GM10248 (cell line): ENCODE measurements around the gene ZNF502.

Experiments
- CTCF ChIA-PET: fragments of 300-600 bp; sonication (Branson Sonifier 250); formaldehyde crosslinking; extraction: SDS; loops from one replicate; lab custom pipeline; 2021; ENCODE audit warnings: antibody characterized with exemption; lab: Yijun Ruan, JAX
- POLR2A ChIA-PET: fragments of 350-650 bp; sonication (Branson Sonifier 250); formaldehyde crosslinking; extraction: SDS; loops from one replicate; lab custom pipeline; 2020; ENCODE audit warnings: antibody characterized with exemption; lab: Yijun Ruan, JAX
- DNase-seq: peaks from one replicate; pipeline ENCODE4 v3.0.0; 2012; ENCODE audit errors: extremely low spot score
- TF ChIP-seq, protein P1 (sequence below): IDR thresholded peaks from 2 replicates; pipeline ENCODE4 v1.5.1; 2012; ENCODE audit warnings: mild to moderate bottlenecking, low read depth; ENCODE audit errors: extremely low read depth, missing control alignments, control extremely low read depth

The ZNF502 gene

GRCh38 chr3:44764248-44764647 is 51.8 kb downstream of the ZNF502 start:
- TF ChIP-seq, protein P1, sequence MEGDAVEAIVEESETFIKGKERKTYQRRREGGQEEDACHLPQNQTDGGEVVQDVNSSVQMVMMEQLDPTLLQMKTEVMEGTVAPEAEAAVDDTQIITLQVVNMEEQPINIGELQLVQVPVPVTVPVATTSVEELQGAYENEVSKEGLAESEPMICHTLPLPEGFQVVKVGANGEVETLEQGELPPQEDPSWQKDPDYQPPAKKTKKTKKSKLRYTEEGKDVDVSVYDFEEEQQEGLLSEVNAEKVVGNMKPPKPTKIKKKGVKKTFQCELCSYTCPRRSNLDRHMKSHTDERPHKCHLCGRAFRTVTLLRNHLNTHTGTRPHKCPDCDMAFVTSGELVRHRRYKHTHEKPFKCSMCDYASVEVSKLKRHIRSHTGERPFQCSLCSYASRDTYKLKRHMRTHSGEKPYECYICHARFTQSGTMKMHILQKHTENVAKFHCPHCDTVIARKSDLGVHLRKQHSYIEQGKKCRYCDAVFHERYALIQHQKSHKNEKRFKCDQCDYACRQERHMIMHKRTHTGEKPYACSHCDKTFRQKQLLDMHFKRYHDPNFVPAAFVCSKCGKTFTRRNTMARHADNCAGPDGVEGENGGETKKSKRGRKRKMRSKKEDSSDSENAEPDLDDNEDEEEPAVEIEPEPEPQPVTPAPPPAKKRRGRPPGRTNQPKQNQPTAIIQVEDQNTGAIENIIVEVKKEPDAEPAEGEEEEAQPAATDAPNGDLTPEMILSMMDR, result no peak
- no peak for DNase-seq
- ChIA-PET POLR2A (no interaction called here), CTCF (interaction anchor here (1.0 kb wide), 1 partner anchor 16 kb away, joined by 3 read pairs; no protein-coding TSS in a partner anchor)

GRCh38 chr3:44771424-44772098 is 59.1 kb downstream of the ZNF502 start:
- ChIA-PET POLR2A (no interaction called here), CTCF (interaction anchor here (1.0 kb wide), 1 partner anchor 9 kb away, joined by 3 read pairs; no protein-coding TSS in a partner anchor)

DNA sequence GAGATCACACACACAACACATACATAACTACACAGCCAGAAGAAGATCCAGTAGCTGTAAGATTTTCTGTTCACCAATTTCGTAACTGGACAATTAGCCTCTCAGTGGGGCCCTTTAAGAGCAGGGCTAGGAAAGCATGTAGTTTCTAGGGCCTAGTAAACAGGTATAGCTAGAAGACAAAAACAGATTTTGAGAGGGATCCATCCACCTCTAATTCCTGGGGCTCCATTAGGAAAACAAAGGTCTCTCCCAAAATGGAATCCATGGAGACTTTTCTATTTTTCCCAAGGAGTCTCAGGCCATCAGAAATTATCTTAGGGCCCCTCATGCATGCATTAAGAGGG is 59.6 kb downstream of the ZNF502 start:
- ChIA-PET CTCF (interaction anchor here (1.0 kb wide), 1 partner anchor 9 kb away, joined by 3 read pairs; no protein-coding TSS in a partner anchor), POLR2A (no interaction called here)
- no peak for DNase-seq
- TF ChIP-seq, protein P1, result no peak

More at GRCh38 chr3:44771424-44772098, 59.1 kb downstream of the ZNF502 start:
- TF ChIP-seq, protein P1, result no peak
- DNase-seq, result no peak
